Natural killer cell (primary cell): Measurements from ENCODE around the gene PRRC2B. TPM values are rescaled to one million over a fixed set of nuclear protein-coding genes. Genes with fewer than 3 reads are reported as not detected.
A peak's percentile ranks its signal among the peaks of the same experiment; 100 is the strongest.
"Not testable (repeated sequence)": the region's sequence is repeated elsewhere in the genome, so short reads cannot be mapped to it uniquely, and the experiment has no call there.

ENCODE experiments used
- ATAC-seq, 3 donors: fragments of 150-1000 bp in 2 of 3; fragments of 200-7000 bp in 1 of 3; cut with Tn5 transposase; 1 replicate in 1 of 3; 2 replicates in 2 of 3; pipeline ENCODE4 v1.10.0; 2021; ENCODE audit warnings: mild to moderate bottlenecking in 2 of 3, moderate library complexity in 2 of 3
- DNase-seq, 2 donors: peaks; one replicate each; pipeline versions ENCODE4 v3.0.0 to v3.0.0-alpha.2; 2013 to 2021; ENCODE audit warnings: mixed read lengths in 1 of 2
- H3K27ac ChIP-seq: one replicate; pipeline ENCODE4 v1.5.1; 2013; ENCODE audit warnings: mild to moderate bottlenecking, low read length
- H3K27me3 ChIP-seq: one replicate; pipeline ENCODE4 v1.6.1; 2013; ENCODE audit warnings: low read length; ENCODE audit not compliant: control insufficient read depth, insufficient read depth
- H3K36me3 ChIP-seq: one replicate; pipeline ENCODE4 v1.6.1; 2013; ENCODE audit warnings: low read length; ENCODE audit not compliant: control insufficient read depth, insufficient read depth
- H3K4me1 ChIP-seq: one replicate; pipeline ENCODE4 v1.6.1; 2013; ENCODE audit warnings: low read length; ENCODE audit not compliant: control insufficient read depth, insufficient read depth
- H3K4me3 ChIP-seq: one replicate; pipeline ENCODE4 v1.5.1; 2013; ENCODE audit warnings: low read length
- H3K9me3 ChIP-seq: one replicate; pipeline ENCODE4 v1.6.1; 2013; ENCODE audit warnings: low read length; ENCODE audit not compliant: control insufficient read depth, insufficient read depth
- H3K27ac Mint-ChIP-seq, 2 donors: one replicate each; pipeline ENCODE4 v1.8.0; 2022; ENCODE audit warnings: mild to moderate bottlenecking in 2 of 2, mixed read lengths in 2 of 2, moderate library complexity in 1 of 2
- H3K27me3 Mint-ChIP-seq, 2 donors: one replicate each; pipeline ENCODE4 v1.8.0; 2022; ENCODE audit warnings: low read depth in 2 of 2, mixed read lengths in 2 of 2
- H3K36me3 Mint-ChIP-seq: one replicate; pipeline ENCODE4 v1.8.0; 2022; ENCODE audit warnings: mixed read lengths
- H3K4me1 Mint-ChIP-seq, 2 donors: one replicate each; pipeline ENCODE4 v1.8.0; 2022; ENCODE audit warnings: mixed read lengths in 2 of 2
- H3K4me3 Mint-ChIP-seq: one replicate; pipeline ENCODE4 v1.8.0; 2022; ENCODE audit warnings: mild to moderate bottlenecking, moderate library complexity, mixed read lengths
- H3K9me3 Mint-ChIP-seq, 2 donors: one replicate each; pipeline ENCODE4 v1.8.0; 2022; ENCODE audit warnings: mixed read lengths in 2 of 2
- CTCF ChIP-seq: fragments of 200-600 bp; IDR thresholded peaks from one replicate; pipeline ENCODE4 v1.8.0; 2022; ENCODE audit warnings: antibody characterized with exemption
- WGBS: methylation state at CpG from one replicate; pipeline ENCODE4 v1.1.7; 2013; ENCODE audit warnings: missing lambda C conversion rate; ENCODE audit not compliant: insufficient coverage; 5-methylcytosine and 5-hydroxymethylcytosine counted together
- intact Hi-C: fragments of 100-400 bp; cut with micrococcal nuclease; formaldehyde crosslinking; loops from one replicate; pipeline ENCODE4 v1.14.2; 2022
- total RNA-seq, 4 donors: library from RNA; stranded (reverse); fragments of 120-200 nt in 1 of 4; gene quantifications; one replicate each; pipeline versions ENCODE4 v1.2.3 to v1.2.4, GENCODE V29; 2013 to 2022

PRRC2B gene
- total RNA-seq, 3 donors from 2014 or later (not counting 1 experiment from before 2014, with no cell fraction given), result 249 to 275 (median 274) TPM

GRCh38 chr9:131448818-131449217 lies 54.9 kb downstream of the PRRC2B start:
- peaks cover 21% of the 10 kb centered on the region for H3K36me3 Mint-ChIP-seq

GRCh38 chr9:131449276-131449675 lies 55.4 kb downstream of the PRRC2B start:
- H3K27ac Mint-ChIP-seq, result peak overlapping the region; percentile 13 to 71
- Histone ChIP-seq H3K27me3 (no peaks in the 10 kb centered on the region), H3K36me3 (peaks cover 69% of the 10 kb centered on the region), H3K4me1 (no peaks in the 10 kb centered on the region), H3K27ac (no peak overlapping the region), H3K9me3 (no peaks in the 10 kb centered on the region), H3K4me3 (no peak overlapping the region)
- intact Hi-C loops, result no loop called here
- H3K27me3 Mint-ChIP-seq, result no peaks in the 10 kb centered on the region
- peaks cover 12 to 28% of the 10 kb centered on the region in 2 donors for H3K4me1 Mint-ChIP-seq
- H3K9me3 Mint-ChIP-seq, result no peaks in the 10 kb centered on the region
- DNase-seq (no peak), ATAC-seq (no peak)
- H3K4me3 Mint-ChIP-seq, result no peak overlapping the region
- peaks cover 21% of the 10 kb centered on the region for H3K36me3 Mint-ChIP-seq
- TF ChIP-seq CTCF, result no peak

More at GRCh38 chr9:131448818-131449217, 54.9 kb downstream of the PRRC2B start:
- H3K27me3 Mint-ChIP-seq, result no peaks in the 10 kb centered on the region
- no peaks in the 10 kb centered on the region for H3K9me3 Mint-ChIP-seq
- Histone ChIP-seq H3K36me3 (peaks cover 71% of the 10 kb centered on the region), H3K27me3 (no peaks in the 10 kb centered on the region), H3K9me3 (no peaks in the 10 kb centered on the region), H3K27ac (no peak overlapping the region), H3K4me1 (no peaks in the 10 kb centered on the region), H3K4me3 (no peak overlapping the region)
- H3K27ac Mint-ChIP-seq, result peak overlapping the region; percentile 13 to 71
- no peak overlapping the region for H3K4me3 Mint-ChIP-seq
- intact Hi-C loops, result no loop called here
- DNase-seq (no peak), ATAC-seq (peak in 1 of 3 donors; percentile 27)
- TF ChIP-seq CTCF, result no peak
- WGBS, result 100% methylated on average over 2 of the region's 3 CpGs
- H3K4me1 Mint-ChIP-seq, result peaks cover 12 to 28% of the 10 kb centered on the region in 2 donors

GRCh38 chr9:131454028-131454427 lies 60.1 kb downstream of the PRRC2B start:
- H3K36me3 Mint-ChIP-seq, result peaks cover 3% of the 10 kb centered on the region
- no peaks in the 10 kb centered on the region for H3K9me3 Mint-ChIP-seq
- no peak overlapping the region for H3K4me3 Mint-ChIP-seq
- Histone ChIP-seq H3K27ac (no peak overlapping the region), H3K4me3 (no peak overlapping the region), H3K4me1 (no peaks in the 10 kb centered on the region), H3K9me3 (no peaks in the 10 kb centered on the region), H3K27me3 (no peaks in the 10 kb centered on the region), H3K36me3 (peaks cover 67% of the 10 kb centered on the region)
- intact Hi-C loops, result no loop called here
- H3K27me3 Mint-ChIP-seq, result no peaks in the 10 kb centered on the region
- H3K4me1 Mint-ChIP-seq, result peaks cover 19 to 20% of the 10 kb centered on the region in 2 donors
- H3K27ac Mint-ChIP-seq, result no peak overlapping the region
- no peak for TF ChIP-seq CTCF
- DNase-seq, result no peak
- no peak for ATAC-seq

GRCh38 chr9:131455655-131456054 lies 61.8 kb downstream of the PRRC2B start:
- H3K9me3 ChIP-seq, H3K36me3 Mint-ChIP-seq, H3K27ac ChIP-seq, ATAC-seq, H3K27me3 ChIP-seq, H3K27me3 Mint-ChIP-seq, H3K4me1 ChIP-seq, intact Hi-C loops, H3K4me3 ChIP-seq, H3K9me3 Mint-ChIP-seq, H3K4me3 Mint-ChIP-seq, DNase-seq, H3K27ac Mint-ChIP-seq: not testable (repeated sequence)
- H3K36me3 ChIP-seq, result peaks cover 73% of the 10 kb centered on the region
- H3K4me1 Mint-ChIP-seq, result peaks cover 16 to 21% of the 10 kb centered on the region in 2 donors
- 96% methylated on average over 10 of the region's 10 CpGs for WGBS
